ENCODE measurements around the gene NUDCD3.
"Not testable (repeated sequence)": the region's sequence is repeated elsewhere in the genome, so short reads cannot be mapped to it uniquely, and the experiment has no call there.

NUDCD3 gene

GRCh38 chr7:44511236-44511635 lies 20.8 kb upstream of the NUDCD3 start:
- Mint-ChIP-seq H3K27me3 (peaks cover 12% of the 10 kb centered on the region), H3K36me3 (ENCODE audit: insufficient read depth) (no peaks in the 10 kb centered on the region), H3K9me3 (no peaks in the 10 kb centered on the region), H3K27ac (ENCODE audit: low read depth) (no peak overlapping the region), H3K4me1 (no peaks in the 10 kb centered on the region), H3K4me3 (no peak overlapping the region)
- no peak for ATAC-seq (replicated peaks; ENCODE audit: extremely low read depth, poor library complexity, severe bottlenecking)
- no peak for DNase-seq (ENCODE audit: low spot score in 2 of 2)

- Mint-ChIP-seq H3K9me3 (no peaks in the 10 kb centered on the region), H3K4me1 (no peaks in the 10 kb centered on the region), H3K27me3 (peaks cover 12% of the 10 kb centered on the region), H3K27ac (ENCODE audit: low read depth) (no peak overlapping the region), H3K36me3 (ENCODE audit: insufficient read depth) (no peaks in the 10 kb centered on the region), H3K4me3 (no peak overlapping the region)
- DNase-seq (ENCODE audit: low spot score in 2 of 2) = no peak
- no peak for ATAC-seq (replicated peaks; ENCODE audit: extremely low read depth, poor library complexity, severe bottlenecking)
These were observed 18.0 kb upstream of the NUDCD3 start for GRCh38 chr7:44508328-44509030.

GRCh38 chr7:44506592-44507288 lies 16.3 kb upstream of the NUDCD3 start:
- H3K27ac Mint-ChIP-seq (ENCODE audit: low read depth); H3K9me3 Mint-ChIP-seq; H3K4me1 Mint-ChIP-seq; H3K4me3 Mint-ChIP-seq; H3K27me3 Mint-ChIP-seq; DNase-seq (ENCODE audit: low spot score in 2 of 2); H3K36me3 Mint-ChIP-seq (ENCODE audit: insufficient read depth); ATAC-seq (replicated peaks; ENCODE audit: extremely low read depth, poor library complexity, severe bottlenecking): not testable (repeated sequence)

- H3K9me3 Mint-ChIP-seq = no peaks in the 10 kb centered on the region
- DNase-seq (ENCODE audit: low spot score in 2 of 2) = no peak
These were observed 15.1 kb upstream of the NUDCD3 start for GRCh38 chr7:44505595-44505994.

GRCh38 chr7:44498230-44498954 lies 7.9 kb upstream of the NUDCD3 start:
- Mint-ChIP-seq H3K4me1 (no peaks in the 10 kb centered on the region), H3K27me3 (peaks cover 19% of the 10 kb centered on the region), H3K4me3 (no peak overlapping the region), H3K27ac (ENCODE audit: low read depth) (no peak overlapping the region), H3K9me3 (no peaks in the 10 kb centered on the region), H3K36me3 (ENCODE audit: insufficient read depth) (no peaks in the 10 kb centered on the region)
- DNase-seq (ENCODE audit: low spot score in 2 of 2) = no peak
- no peak for ATAC-seq (replicated peaks; ENCODE audit: extremely low read depth, poor library complexity, severe bottlenecking)

More at GRCh38 chr7:44505595-44505994, 15.1 kb upstream of the NUDCD3 start:
- no peak overlapping the region for H3K27ac Mint-ChIP-seq (ENCODE audit: low read depth)
- no peaks in the 10 kb centered on the region for H3K36me3 Mint-ChIP-seq (ENCODE audit: insufficient read depth)
- no peak for ATAC-seq (replicated peaks; ENCODE audit: extremely low read depth, poor library complexity, severe bottlenecking)
- H3K4me3 Mint-ChIP-seq = no peak overlapping the region
- no peaks in the 10 kb centered on the region for H3K27me3 Mint-ChIP-seq
- no peaks in the 10 kb centered on the region for H3K4me1 Mint-ChIP-seq

GRCh38 chr7:44497155-44498027 lies 6.9 kb upstream of the NUDCD3 start:
- ATAC-seq (replicated peaks; ENCODE audit: extremely low read depth, poor library complexity, severe bottlenecking) = no peak
- Mint-ChIP-seq H3K36me3 (ENCODE audit: insufficient read depth) (no peaks in the 10 kb centered on the region), H3K9me3 (no peaks in the 10 kb centered on the region), H3K27ac (ENCODE audit: low read depth) (no peak overlapping the region), H3K27me3 (peaks cover 19% of the 10 kb centered on the region), H3K4me3 (no peak overlapping the region), H3K4me1 (no peaks in the 10 kb centered on the region)
- no peak for DNase-seq (ENCODE audit: low spot score in 2 of 2)

- no peak overlapping the region for H3K4me3 Mint-ChIP-seq
- no peaks in the 10 kb centered on the region for H3K4me1 Mint-ChIP-seq
- H3K36me3 Mint-ChIP-seq (ENCODE audit: insufficient read depth) = no peaks in the 10 kb centered on the region
- no peak overlapping the region for H3K27ac Mint-ChIP-seq (ENCODE audit: low read depth)
- H3K9me3 Mint-ChIP-seq = no peaks in the 10 kb centered on the region
- DNase-seq (ENCODE audit: low spot score in 2 of 2) = no peak
- no peak for ATAC-seq (replicated peaks; ENCODE audit: extremely low read depth, poor library complexity, severe bottlenecking)
- peaks cover 19% of the 10 kb centered on the region for H3K27me3 Mint-ChIP-seq
These were observed 5.9 kb upstream of the NUDCD3 start for GRCh38 chr7:44496385-44496784.

GRCh38 chr7:44494960-44495359 lies 4.5 kb upstream of the NUDCD3 start:
- DNase-seq (ENCODE audit: low spot score in 2 of 2) = no peak
- H3K4me1 Mint-ChIP-seq = peaks cover 9% of the 10 kb centered on the region
- no peaks in the 10 kb centered on the region for H3K9me3 Mint-ChIP-seq
- no peak for ATAC-seq (replicated peaks; ENCODE audit: extremely low read depth, poor library complexity, severe bottlenecking)
- H3K36me3 Mint-ChIP-seq (ENCODE audit: insufficient read depth) = peaks cover 5% of the 10 kb centered on the region
- H3K4me3 Mint-ChIP-seq = no peak overlapping the region
- peaks cover 19% of the 10 kb centered on the region for H3K27me3 Mint-ChIP-seq
- H3K27ac Mint-ChIP-seq (ENCODE audit: low read depth) = no peak overlapping the region

GRCh38 chr7:44491229-44491628 lies 771 bp upstream of the NUDCD3 start:
- DNase-seq (ENCODE audit: low spot score in 2 of 2) (no peak), ATAC-seq (replicated peaks; ENCODE audit: extremely low read depth, poor library complexity, severe bottlenecking) (no peak)
- H3K27ac Mint-ChIP-seq (ENCODE audit: low read depth) = peak overlapping the region; percentile 78
- peaks cover 19% of the 10 kb centered on the region for H3K27me3 Mint-ChIP-seq
- no peaks in the 10 kb centered on the region for H3K9me3 Mint-ChIP-seq
- H3K36me3 Mint-ChIP-seq (ENCODE audit: insufficient read depth) = peaks cover 17% of the 10 kb centered on the region
- H3K4me1 Mint-ChIP-seq = peaks cover 40% of the 10 kb centered on the region
- H3K4me3 Mint-ChIP-seq = peak overlapping the region; percentile 79

GRCh38 chr7:44489955-44490350 lies 505 bp downstream of the NUDCD3 start:
- peak; percentile 52 for ATAC-seq (replicated peaks; ENCODE audit: extremely low read depth, poor library complexity, severe bottlenecking)
- peak overlapping the region; percentile 78 for H3K27ac Mint-ChIP-seq (ENCODE audit: low read depth)
- H3K27me3 Mint-ChIP-seq = peaks cover 7% of the 10 kb centered on the region
- peaks cover 21% of the 10 kb centered on the region for H3K36me3 Mint-ChIP-seq (ENCODE audit: insufficient read depth)
- H3K4me1 Mint-ChIP-seq = peaks cover 49% of the 10 kb centered on the region
- peak overlapping the region; percentile 79 for H3K4me3 Mint-ChIP-seq
- no peaks in the 10 kb centered on the region for H3K9me3 Mint-ChIP-seq
- DNase-seq (ENCODE audit: low spot score in 2 of 2) = peak in 1 of 2 donors; percentile 28

- H3K27ac Mint-ChIP-seq (ENCODE audit: low read depth) = no peak overlapping the region
- H3K4me1 Mint-ChIP-seq = peaks cover 58% of the 10 kb centered on the region
- DNase-seq (ENCODE audit: low spot score in 2 of 2) (no peak), ATAC-seq (replicated peaks; ENCODE audit: extremely low read depth, poor library complexity, severe bottlenecking) (no peak)
- no peaks in the 10 kb centered on the region for H3K9me3 Mint-ChIP-seq
- H3K36me3 Mint-ChIP-seq (ENCODE audit: insufficient read depth) = peaks cover 31% of the 10 kb centered on the region
- H3K4me3 Mint-ChIP-seq = peak overlapping the region; percentile 79
- H3K27me3 Mint-ChIP-seq = no peaks in the 10 kb centered on the region
These were observed 1.5 kb downstream of the NUDCD3 start for GRCh38 chr7:44488955-44489354.

- Mint-ChIP-seq H3K4me3 (peak overlapping the region; percentile 7), H3K27me3 (no peaks in the 10 kb centered on the region), H3K4me1 (peaks cover 77% of the 10 kb centered on the region), H3K9me3 (peaks cover 7% of the 10 kb centered on the region), H3K27ac (ENCODE audit: low read depth) (no peak overlapping the region), H3K36me3 (ENCODE audit: insufficient read depth) (peaks cover 53% of the 10 kb centered on the region)
- no peak for ATAC-seq (replicated peaks; ENCODE audit: extremely low read depth, poor library complexity, severe bottlenecking)
- DNase-seq (ENCODE audit: low spot score in 2 of 2) = no peak
These were observed 3.8 kb downstream of the NUDCD3 start for GRCh38 chr7:44486693-44487092.
